Adipose tissue (tissue), 3 donors: ENCODE data around the gene DIO3. TPM values are rescaled to one million over a fixed set of nuclear protein-coding genes. Genes with fewer than 3 reads are reported as not detected.

Experiments
- H3K27ac ChIP-seq: one replicate; pipeline ENCODE4 v1.5.1; 2013; ENCODE audit warnings: low read depth, low read length
- WGBS, 3 donors: extraction: QIAGEN DNeasy Blood & Tissue Kit; methylation state at CpG; one replicate each; pipeline ENCODE4 v1.1.7; 2013; 5-methylcytosine and 5-hydroxymethylcytosine counted together
- polyA plus RNA-seq, 3 donors: library from polyadenylated mRNA; stranded (reverse); fragments of 200-250 nt; gene quantifications; one replicate each; pipeline ENCODE4 v1.2.3, GENCODE V29; 2013
- donor health status: healthy with polysubstance abuse.
- donor health status: Bipolar disorder and iron deficiency.
- donor health status: healthy.

Gene DIO3
- polyA plus RNA-seq, 3 donors = 1.0 to 13.5 (median 9.7) TPM

DNA sequence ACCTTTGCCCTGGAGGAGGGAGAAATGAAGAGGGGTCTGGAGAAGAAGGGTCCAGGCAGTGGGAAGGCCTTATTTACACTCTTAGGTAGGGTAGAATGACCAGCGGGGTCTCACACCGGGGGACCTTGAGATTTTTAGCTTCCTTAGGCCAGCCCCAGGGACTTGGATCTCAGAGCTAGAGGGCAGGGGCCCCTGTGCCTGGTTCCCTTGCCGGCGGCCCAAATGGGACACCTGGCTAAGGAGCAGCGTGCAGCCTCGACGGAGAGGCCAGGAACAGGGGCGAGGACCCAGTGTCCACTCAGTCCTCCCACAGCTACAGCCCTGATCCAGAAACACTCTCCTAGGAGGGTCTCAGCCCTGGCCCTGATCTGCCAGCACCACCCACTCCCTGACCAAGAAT lies 41.8 kb downstream of the DIO3 start:
- H3K27ac ChIP-seq = no peak overlapping the region
- 90 to 94% (median 90%) methylated on average over 7 to 8 of the region's 8 CpGs for WGBS, 3 donors

DNA sequence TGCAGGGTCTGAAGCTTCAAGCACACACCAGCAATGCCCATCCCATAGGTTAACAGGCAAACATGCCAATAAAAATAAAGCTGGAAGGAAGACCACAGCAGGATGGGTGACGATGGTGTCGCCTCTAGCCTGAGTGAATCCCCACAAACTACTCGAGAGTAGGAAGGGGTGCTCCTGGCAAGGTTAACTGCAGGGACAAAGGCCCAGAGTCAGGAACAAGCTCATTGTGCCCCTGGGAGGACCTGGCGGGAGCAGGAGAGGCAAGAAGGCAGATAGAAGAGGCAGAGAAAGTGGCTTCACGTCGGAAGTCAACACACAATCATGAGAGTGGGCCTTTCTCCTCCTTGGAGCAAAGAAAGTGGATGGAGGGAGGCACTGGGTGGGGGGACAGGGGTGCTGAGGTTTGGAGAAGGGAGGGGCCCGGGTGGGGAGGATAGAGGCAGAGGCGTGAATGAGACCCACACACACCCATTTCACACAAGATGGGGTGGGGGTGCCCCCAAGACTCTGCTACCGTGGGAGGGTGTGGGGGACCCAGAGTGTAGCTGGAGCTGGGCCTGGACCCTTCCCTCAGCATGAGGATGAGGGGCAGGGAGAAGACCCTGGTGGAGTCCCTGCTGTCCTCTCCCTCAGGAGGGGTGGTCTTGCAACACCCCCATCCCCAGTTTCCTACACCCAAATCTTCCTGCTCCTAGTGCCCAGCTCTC lies 43.1 kb downstream of the DIO3 start:
- WGBS, 3 donors = 81 to 92% (median 88%) methylated on average over 9 of the region's 9 CpGs

DNA sequence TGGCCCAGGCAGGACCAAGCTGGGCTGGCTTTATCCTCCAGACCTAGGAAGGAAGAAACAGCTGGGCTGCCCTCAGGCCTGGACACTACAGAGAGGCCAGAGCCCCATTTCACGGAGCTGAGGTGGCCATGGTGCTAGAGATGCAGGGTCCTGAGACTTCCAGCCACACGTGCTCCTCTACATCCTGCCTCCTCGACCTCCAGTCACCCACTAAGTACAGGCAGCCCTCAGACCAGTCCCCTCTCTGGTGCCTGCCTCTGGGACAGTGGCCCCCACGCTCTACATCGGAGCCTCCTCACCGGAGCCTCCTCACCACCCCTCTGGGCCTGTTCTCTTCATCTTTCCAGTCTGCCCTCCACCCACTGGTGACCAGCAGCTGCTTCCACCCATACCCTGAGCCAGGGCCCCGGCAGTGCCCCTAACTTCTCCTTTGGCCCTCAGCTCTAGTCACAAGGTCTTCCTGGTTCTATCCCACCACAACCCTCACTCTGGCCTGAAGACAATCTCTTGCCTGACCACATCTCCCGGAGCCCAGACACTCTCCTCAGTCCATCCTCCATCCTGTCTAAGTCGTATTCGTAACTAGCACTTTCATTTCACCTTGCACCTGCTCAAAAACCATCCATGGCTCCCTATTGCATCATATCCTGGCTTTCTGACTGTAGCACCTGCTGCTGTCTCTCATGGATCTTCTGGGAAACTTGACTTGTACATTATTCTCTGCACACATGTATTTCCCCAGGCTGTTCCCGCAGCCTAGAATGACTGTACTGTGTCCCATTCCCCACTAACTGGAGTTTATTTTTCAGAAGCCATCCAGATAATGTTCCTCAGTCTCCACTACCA lies 43.9 kb downstream of the DIO3 start:
- H3K27ac ChIP-seq = no peak overlapping the region
- 81 to 90% (median 84%) methylated on average over 11 of the region's 11 CpGs for WGBS, 3 donors

More for the DNA sequence above, 43.1 kb downstream of the DIO3 start:
- H3K27ac ChIP-seq = no peak overlapping the region

DNA sequence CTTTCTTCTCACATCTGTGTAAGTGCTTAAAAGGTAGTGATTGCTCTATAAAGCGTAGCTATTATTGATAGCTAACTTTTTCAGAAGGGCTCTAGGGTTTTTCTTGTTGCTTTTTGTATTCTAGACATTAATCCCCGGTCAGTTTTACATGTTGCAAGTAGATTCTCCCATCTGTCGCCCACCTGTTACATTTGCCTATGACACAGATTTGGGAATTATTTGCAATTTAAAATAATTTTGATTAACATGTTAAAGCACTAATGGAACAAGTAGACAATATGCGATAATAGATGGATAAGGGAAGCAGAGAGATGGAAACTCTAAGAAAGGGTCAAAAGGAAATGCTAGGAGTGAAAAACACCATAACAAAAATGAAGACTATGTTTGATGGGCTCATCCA lies 44.5 kb downstream of the DIO3 start:
- no peak overlapping the region for H3K27ac ChIP-seq
- 89 to 92% (median 89%) methylated on average over 4 of the region's 4 CpGs for WGBS, 3 donors

Other genes starting within 250 kb of the DIO3 start
- gene PPP2R5C, start 200.2 kb downstream of the DIO3 start, polyA plus RNA-seq = 10 to 100 TPM; 30.6 to 84.0 (median 46.8) TPM